Activated CD4-positive, alpha-beta T cell treated with anti-CD3 and anti-CD28 coated beads, Interleukin-2, amount 50 U/mL, for 4 hours (primary cell): ENCODE results near the gene RPL39.
"Not testable (repeated sequence)": the region's sequence is repeated elsewhere in the genome, so short reads cannot be mapped to it uniquely, and the experiment has no call there.

Source experiments
- DNase-seq, 2 experiments: peaks; one replicate each; pipeline ENCODE4 v3.0.0-alpha.2; 2020

RPL39 gene

GRCh38 chrX:119762718-119763117 is 28.7 kb downstream of the RPL39 start:
- DNase-seq, result no peak

DNA sequence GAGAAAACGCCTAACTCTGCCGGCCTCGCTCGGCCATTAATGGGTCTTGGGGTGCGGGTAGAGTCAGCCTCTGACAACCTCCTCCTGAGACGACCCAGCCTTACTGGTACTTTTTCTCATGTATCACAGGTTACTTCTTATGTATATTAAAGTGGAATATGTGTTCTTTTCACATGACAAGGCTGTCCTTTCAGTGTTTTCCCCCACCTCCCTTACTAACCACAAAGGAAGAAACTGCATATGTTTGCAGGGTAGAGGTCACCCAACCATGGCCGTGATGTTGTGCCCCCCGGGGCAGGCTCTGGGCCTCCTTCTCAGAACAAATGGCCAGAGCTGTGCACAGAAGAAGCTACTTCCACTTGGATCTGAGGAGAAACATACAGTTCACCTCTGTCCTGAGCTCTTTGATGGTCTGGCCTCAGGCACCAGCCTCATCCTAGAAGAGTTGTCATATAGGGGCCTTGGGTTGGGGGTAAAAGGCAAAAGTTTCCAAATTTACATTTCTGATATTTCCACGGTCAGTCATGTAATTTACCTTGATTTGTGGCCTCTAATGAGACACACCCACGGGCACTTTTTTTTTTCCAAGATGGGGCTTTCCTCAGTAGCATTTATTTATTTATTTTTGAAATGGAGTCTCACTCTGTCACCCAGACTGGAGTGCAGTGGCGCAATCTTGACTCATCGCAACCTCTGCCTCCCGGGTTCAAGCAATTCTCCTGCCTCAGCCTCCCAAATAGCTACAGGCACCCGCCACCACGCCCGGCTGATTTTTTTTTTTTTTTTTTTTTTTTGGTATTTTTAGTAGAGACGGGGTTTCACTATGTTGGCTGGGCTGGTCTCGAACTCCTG is 31.2 kb downstream of the RPL39 start:
- no peak for DNase-seq

DNA sequence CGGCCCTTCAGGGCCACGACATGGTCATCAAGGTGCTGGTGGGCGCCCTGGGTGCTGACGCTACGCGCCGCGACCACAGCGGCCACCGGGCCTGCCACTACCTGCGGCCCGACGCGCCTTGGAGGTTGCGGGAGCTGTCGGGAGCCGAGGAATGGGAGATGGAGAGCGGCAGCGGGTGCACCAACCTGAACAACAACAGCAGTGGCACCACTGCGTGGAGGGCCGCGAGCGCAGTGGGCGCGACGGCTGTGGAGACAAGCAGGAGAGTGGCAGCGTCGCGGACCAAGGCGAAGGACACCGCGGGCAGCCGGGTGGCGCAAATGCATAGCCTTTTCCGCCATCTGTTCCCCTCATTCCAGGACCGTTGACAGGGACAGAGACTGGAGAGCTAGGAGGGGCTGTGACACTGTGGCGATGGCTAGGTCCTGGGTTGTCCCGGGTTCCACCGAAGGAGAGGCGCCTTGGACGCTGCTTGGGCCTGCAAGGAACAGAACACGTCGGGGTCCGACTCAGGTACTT is 32.1 kb downstream of the RPL39 start:
- DNase-seq, result no peak

GRCh38 chrX:119758731-119759247 is 32.6 kb downstream of the RPL39 start:
- DNase-seq, result peak in 1 of 2 experiments; percentile 12

- DNase-seq, result no peak
These were observed 33.3 kb downstream of the RPL39 start, which contains the start of gene SOWAHD for GRCh38 chrX:119757979-119758730. Gene SOWAHD, plus strand, starts transcription at chrX:119758588. Its CDS starts 80 bp downstream, at chrX:119758668.

GRCh38 chrX:119757646-119757978 is 33.8 kb downstream of the RPL39 start:
- no peak for DNase-seq

- DNase-seq, result no peak
These were observed 34.3 kb downstream of the RPL39 start for GRCh38 chrX:119756926-119757635.

- DNase-seq, result peak; percentile 3 to 11
These were observed 35.4 kb downstream of the RPL39 start for GRCh38 chrX:119755981-119756533.

DNA sequence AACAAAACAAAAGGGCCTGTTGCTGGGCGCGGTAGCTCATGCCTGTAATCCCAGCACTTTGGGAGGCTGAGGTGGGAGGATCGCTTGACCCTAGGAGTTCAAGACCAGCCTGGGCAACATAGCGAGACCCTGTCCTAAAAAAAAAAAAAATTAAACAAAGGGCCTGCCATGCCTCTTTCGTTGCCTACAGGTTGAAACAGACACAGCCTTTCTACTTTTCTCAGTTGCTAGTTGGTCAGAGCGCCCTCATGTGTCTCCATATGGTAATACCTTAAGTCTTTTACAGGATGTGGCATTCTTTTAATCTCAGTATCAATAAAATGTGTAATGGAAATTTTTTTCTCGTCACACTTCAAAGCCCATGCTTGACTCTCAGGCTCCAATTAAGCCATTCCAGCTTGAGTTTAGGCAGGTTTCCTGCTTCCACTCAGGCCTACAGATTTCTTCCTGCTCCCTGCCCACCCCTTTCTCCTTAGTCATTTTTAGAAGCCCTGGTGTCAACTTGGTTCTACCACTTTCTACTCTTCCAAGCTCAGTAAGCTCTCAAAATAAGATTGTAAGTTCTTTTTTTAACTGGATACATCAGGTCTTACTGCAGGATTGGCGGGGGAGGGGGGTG is 37.7 kb downstream of the RPL39 start:
- DNase-seq, result peak; percentile 23 to 36

GRCh38 chrX:119753001-119753400 is 38.4 kb downstream of the RPL39 start:
- no peak for DNase-seq

DNA sequence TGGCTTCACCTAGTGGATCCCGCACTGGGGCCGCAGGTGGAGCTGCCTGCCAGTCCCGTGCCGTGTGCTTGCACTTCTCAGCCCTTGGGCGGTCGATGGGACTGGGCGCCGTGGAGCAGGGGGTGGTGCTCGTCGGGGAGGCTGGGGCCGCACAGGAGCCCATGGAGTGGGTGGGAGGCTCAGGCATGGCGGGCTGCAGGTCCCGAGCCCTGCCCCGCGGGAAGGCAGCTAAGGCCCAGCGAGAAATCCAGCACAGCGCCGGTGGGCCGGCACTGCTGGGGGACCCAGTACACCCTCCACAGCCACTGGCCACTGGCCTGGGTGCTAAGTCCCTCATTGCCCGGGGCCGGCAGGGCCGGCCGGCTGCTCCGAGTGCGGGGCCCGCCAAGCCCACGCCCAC is 40.7 kb downstream of the RPL39 start:
- not testable (repeated sequence) for DNase-seq

DNA sequence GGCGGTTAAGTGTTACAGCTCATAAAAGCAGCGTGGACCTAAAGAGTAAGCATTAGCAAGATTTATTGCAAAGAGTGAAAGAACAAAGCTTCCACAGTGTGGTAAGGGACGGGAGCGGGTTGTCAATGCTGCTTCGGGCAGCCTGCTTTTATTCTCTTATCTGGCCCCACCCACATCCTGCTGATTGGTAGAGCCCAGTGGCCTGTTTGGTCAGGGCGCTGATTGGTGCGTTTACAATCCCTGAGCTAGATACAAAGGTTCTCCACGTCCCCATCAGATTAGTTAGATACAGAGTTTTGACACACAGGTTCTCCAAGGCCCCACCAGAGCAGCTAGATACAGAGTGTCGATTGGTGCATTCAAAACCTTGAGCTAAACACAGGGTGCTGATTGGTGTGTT is 41.3 kb downstream of the RPL39 start:
- DNase-seq, result not testable (repeated sequence)

DNA sequence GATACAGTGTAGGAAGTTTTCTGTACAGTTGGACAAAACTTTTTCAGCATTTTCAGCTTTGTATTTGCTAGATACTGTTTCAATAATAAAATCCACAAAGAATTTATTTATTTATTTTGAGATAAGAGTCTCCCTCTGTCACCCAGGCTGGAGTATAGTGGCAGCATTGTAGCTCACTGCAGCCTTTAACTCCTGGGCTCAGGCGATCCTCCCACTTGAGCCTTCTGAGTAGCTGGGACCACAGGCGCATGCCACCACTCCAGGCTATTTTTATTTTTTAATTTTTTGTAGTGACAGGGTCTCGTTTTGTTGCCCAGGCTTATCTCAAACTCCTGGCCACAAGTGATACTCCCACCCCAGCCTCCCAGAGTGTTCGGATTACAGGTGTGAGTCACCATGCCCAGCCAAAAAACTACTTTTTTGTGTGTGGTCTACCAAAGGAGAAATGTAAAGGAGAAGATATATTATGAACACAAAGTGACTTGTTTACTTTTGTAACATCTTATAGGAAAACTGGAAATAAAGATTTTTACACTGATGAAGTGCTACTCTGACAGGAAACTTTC is 46.1 kb downstream of the RPL39 start:
- no peak for DNase-seq

GRCh38 chrX:119738742-119739141 is 52.7 kb downstream of the RPL39 start:
- no peak for DNase-seq
